GM12892 (cell line): ENCODE data around the gene DMTF1.

Source experiments
- DNase-seq: peaks from one replicate; pipeline ENCODE4 v3.0.0; 2011; ENCODE audit not compliant: insufficient read length
- FAIRE-seq: peaks from 2 replicates; lab custom pipeline; 2011; peaks lifted over from hg19 to GRCh38; lab: Jason Lieb, UNC
- POLR2A ChIP-seq: IDR thresholded peaks from 2 replicates; pipeline ENCODE4 v1.6.1; 2011; ENCODE audit warnings: low read depth, low read length, control low read depth
- POLR2AphosphoS5 ChIP-seq: IDR thresholded peaks from 2 replicates; pipeline ENCODE4 v1.6.1; 2011; ENCODE audit warnings: low read depth, low read length, control low read depth
- TAF1 ChIP-seq: IDR thresholded peaks from 2 replicates; pipeline ENCODE4 v1.6.1; 2011; ENCODE audit warnings: low read depth, mild to moderate bottlenecking, control low read depth, low read length, borderline replicate concordance

Gene DMTF1

GRCh38 chr7:87127019-87127418 is 25.2 kb upstream of the DMTF1 start:
- TF ChIP-seq POLR2A (no peak), TAF1 (no peak), POLR2AphosphoS5 (no peak)
- peak; percentile 66 for FAIRE-seq
- DNase-seq = no peak

GRCh38 chr7:87128861-87129267 is 23.4 kb upstream of the DMTF1 start:
- no peak for TF ChIP-seq POLR2AphosphoS5
- TF ChIP-seq TAF1 = no peak
- TF ChIP-seq POLR2A = no peak
- peak; percentile 70 for FAIRE-seq
- DNase-seq = no peak

DNA sequence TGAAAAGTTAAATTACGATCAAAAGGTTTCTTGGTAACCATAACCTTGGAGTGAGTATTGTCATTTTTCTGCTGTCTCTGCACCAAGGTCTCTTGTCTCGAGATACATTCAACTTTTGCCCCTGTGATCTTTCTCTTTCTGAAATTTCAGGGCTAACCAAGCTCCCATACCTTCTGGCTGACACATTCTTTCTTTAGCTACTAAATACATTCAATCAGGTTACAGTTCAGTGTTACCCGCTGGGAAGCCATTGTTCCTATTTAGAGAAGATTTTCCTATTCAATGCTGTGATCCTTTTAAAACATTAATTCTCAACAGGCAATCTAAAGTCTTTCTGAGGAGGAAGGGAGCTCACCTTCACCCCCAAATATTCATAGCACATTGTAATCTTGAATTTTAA is 22.9 kb upstream of the DMTF1 start:
- FAIRE-seq = peak; percentile 24
- DNase-seq = no peak

DNA sequence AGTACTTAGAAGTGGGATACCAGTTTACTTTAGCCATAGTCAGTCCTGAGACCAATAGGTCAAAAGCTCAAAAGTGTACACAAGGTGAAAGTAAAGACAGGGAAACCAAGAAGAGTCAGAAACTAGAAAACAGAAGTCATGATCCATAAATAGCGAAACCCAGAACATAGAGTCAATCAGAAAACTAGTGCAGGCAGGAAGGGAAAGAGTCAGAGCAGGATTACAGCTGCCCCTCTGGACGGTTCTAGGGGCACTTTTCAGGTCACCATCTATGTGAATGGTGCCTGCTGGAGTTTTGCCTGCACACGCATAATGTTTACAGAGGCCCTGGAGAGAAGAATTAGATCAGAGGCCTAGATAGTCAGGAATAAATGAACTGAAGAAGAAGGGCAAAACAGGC is 22.4 kb upstream of the DMTF1 start:
- FAIRE-seq (peak; percentile 87), DNase-seq (no peak)
- TF ChIP-seq POLR2AphosphoS5 (peak; percentile 57; the same call in 1 of the 2 replicates), POLR2A (no peak; the same call in 1 of the 2 replicates)

More for the DNA sequence above, 22.9 kb upstream of the DMTF1 start:
- TF ChIP-seq POLR2A = no peak
- no peak for TF ChIP-seq TAF1
- no peak for TF ChIP-seq POLR2AphosphoS5

- DNase-seq = no peak
- FAIRE-seq = no peak
These were observed 20.5 kb upstream of the DMTF1 start for GRCh38 chr7:87131771-87132170.

GRCh38 chr7:87137271-87137670 is 15.0 kb upstream of the DMTF1 start:
- no peak for DNase-seq
- FAIRE-seq = no peak
- TF ChIP-seq POLR2A (no peak), POLR2AphosphoS5 (no peak), TAF1 (no peak)

More at GRCh38 chr7:87131771-87132170, 20.5 kb upstream of the DMTF1 start:
- TF ChIP-seq POLR2A (no peak), POLR2AphosphoS5 (no peak), TAF1 (no peak)

GRCh38 chr7:87139514-87139913 is 12.7 kb upstream of the DMTF1 start:
- TF ChIP-seq TAF1 (no peak), POLR2A (no peak), POLR2AphosphoS5 (no peak)
- FAIRE-seq (no peak), DNase-seq (no peak)

DNA sequence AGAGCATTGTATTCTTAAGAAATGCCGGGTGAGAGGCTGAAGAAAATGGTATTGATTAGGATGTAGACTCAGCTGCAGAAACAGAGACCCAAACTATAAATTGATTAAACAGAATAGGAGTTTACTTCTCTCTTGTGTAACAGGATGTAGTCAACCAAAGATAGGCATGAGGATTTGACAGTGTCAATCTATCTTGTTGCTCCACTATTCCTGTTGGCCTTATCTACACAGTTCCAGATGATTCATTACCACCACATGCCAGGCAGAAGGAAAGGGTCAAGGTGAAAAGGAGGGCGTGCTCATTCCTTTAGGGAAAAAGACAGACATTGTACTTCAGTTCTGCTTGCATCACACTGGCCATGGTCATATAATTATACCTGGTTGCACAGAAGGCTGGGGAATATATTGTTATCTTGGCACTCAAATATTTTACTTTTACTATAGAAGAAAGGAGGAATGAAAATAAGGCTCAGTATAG is 11.9 kb upstream of the DMTF1 start:
- no peak for TF ChIP-seq POLR2A
- no peak for TF ChIP-seq TAF1
- TF ChIP-seq POLR2AphosphoS5 = no peak
- DNase-seq = no peak
- peak; percentile 44 for FAIRE-seq

DNA sequence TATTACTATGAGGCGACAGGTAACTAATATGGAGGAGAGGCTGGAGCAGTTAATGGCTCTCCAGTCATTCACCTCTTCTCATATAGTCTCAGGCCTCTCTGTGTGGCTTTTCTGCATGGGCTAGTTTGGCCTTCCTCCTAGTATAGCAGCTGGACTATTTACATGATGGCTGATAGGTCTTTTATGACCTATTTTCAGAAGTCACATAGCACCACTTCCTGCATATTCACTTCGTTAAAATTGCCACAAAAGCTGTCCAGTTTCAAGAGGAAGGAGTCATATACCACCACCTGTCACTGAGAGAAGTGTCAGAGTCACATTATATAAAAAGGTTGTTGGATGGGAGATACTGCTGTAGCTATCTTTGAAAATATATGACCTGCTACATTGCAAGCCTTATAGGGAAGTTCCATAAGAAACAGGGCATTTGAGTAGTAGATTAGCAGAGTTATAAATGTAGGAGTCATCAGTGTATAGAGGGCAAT is 8.0 kb upstream of the DMTF1 start:
- FAIRE-seq (peak; percentile 94), DNase-seq (peak; percentile 33)
- TF ChIP-seq POLR2A = no peak
- no peak for TF ChIP-seq TAF1
- no peak for TF ChIP-seq POLR2AphosphoS5

DNA sequence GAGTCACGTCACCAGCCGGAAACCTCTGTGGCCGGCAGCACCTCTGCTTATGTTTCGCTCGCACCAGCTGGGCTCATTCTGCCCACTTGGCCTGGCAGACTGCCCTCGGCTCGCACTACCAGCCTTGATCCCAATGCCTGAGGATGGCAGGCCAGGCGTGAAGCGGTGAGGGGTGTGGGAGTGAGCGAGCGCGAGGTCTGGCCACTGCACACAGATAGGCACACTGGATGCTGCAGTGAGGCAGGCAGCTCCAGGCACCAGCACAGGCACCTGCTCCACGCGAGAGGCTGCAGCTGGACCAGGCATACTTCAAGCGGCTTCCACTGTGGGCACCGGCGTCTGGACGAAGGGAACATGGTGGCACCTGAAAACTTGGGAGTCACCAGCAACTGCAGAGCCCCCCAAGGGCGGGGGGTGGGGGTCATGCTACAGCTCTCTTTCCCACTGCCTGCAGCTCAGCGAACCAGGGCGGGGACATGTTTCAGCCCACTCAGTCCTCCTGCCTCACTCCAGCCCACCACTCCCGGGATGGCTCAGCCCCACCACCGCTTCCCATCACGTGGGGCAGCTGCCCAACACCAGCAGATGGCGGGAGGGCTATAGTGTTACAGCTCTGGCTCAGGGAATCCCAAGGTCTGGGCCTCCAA is 5.4 kb upstream of the DMTF1 start:
- FAIRE-seq = no peak
- no peak for DNase-seq
- no peak for TF ChIP-seq POLR2A
- no peak for TF ChIP-seq TAF1
- TF ChIP-seq POLR2AphosphoS5 = no peak

GRCh38 chr7:87147500-87147899 is 4.8 kb upstream of the DMTF1 start:
- FAIRE-seq (no peak), DNase-seq (no peak)
- TF ChIP-seq POLR2A (no peak), TAF1 (no peak), POLR2AphosphoS5 (no peak)
